ENCODE results near the gene CRIP3. TPM values are rescaled to one million over a fixed set of nuclear protein-coding genes. Genes with fewer than 3 reads are reported as not detected.
A peak's percentile ranks its signal among the peaks of the same experiment; 100 is the strongest.
"Not testable (repeated sequence)": the region's sequence is repeated elsewhere in the genome, so short reads cannot be mapped to it uniquely, and the experiment has no call there.

Gene CRIP3, protein sequence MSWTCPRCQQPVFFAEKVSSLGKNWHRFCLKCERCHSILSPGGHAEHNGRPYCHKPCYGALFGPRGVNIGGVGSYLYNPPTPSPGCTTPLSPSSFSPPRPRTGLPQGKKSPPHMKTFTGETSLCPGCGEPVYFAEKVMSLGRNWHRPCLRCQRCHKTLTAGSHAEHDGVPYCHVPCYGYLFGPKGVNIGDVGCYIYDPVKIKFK
- 0.84 TPM for total RNA-seq

DNA sequence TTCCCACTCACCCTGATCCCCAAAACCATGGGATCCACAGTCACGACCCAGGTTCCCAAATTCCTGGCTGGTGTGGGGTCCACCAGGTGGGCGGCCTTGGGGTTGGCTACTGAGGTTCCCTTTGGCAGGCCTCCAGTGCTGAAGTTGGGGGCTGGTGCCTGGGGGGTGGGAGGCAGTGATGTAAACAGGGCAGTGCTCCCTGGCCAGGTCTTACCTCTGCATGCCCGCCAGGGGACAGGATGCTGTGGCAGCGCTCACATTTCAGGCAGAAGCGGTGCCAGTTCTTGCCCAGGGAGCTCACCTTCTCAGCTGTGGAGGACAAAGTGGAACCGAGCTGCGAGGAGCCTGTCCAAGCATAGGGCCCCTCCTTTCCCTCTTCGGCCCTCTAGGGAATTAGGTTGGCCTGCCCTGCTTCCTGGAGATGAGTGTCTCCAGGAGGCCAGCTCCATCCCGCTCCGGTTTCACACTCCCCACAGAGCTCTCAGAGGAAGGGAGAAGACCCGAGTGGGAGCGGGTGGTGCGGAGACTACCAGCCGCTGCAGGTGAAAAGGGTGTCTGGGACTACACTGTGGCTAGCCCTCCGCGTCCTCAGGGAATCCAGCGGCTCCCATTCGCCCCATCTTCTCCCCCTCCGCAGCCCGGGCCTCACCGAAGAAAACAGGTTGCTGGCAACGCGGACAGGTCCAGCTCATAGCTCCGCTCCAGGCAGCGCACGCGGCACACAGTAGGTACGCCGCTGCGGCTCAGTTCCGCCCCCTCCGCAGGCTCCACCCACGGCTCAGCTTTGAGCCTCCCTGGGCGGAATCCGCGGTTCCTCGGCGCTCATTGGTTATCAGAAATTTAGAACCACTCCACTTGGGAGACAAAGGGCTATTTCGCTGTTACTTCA is at the start of gene CRIP3:
TSS of gene CRIP3 (minus strand) at position 726 of the 889 bp plus-strand sequence. CDS start at position 692, 34 bp downstream.
- peak within 1 kb of the TSS; percentile 14 for H3K4me3 ChIP-seq (ENCODE audit: low read length)

DNA sequence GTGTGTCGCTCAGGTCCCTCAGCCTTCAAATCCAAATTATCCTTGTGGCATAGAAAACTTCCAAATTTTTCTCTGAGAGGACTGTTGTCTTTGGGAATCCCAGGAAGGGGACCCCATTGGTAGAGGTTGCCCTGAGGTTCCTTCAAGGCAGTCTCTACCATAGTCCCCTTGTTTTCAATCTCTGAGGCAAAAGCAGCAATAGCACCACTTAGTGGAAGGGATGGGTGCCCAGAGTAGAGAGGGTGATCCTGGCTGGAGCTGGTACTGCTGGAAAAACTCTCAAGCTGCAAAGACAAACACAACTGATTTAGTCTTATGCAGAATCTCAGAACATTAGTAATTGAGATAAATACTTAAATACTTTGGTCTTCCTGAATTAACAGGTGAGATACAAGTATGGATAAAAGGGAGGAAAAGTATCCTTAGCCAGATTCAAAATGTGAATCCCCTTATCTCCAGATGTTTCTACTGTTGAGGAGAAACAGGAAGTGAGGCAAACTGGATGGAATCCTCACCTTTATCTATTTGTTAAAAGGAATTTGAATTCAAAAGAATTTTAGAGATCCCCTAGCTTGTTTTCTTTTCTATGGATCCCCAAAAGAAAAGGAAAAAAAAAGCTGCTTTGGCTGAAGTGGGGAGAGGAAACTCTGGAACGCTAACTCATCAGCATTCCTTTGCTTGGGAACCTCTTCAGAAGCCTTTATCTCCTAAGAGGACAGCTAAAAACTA is 47.4 kb upstream of the CRIP3 start:
- no peaks in the 10 kb centered on the region for H3K9me3 ChIP-seq (ENCODE audit: low read depth, low read length)
- no peak overlapping the region for H3K4me3 ChIP-seq (ENCODE audit: low read length)
- no peaks in the 10 kb centered on the region for H3K4me1 ChIP-seq (ENCODE audit: insufficient read depth, low read length)
- H3K27me3 ChIP-seq (ENCODE audit: insufficient read depth, low read length), result no peaks in the 10 kb centered on the region

More for the DNA sequence above, at the start of gene CRIP3:
- Histone ChIP-seq H3K4me1 (ENCODE audit: insufficient read depth, low read length) (peaks cover 52% of the 10 kb centered on the region), H3K27me3 (ENCODE audit: insufficient read depth, low read length) (no peaks in the 10 kb centered on the region), H3K9me3 (ENCODE audit: low read depth, low read length) (no peaks in the 10 kb centered on the region)

DNA sequence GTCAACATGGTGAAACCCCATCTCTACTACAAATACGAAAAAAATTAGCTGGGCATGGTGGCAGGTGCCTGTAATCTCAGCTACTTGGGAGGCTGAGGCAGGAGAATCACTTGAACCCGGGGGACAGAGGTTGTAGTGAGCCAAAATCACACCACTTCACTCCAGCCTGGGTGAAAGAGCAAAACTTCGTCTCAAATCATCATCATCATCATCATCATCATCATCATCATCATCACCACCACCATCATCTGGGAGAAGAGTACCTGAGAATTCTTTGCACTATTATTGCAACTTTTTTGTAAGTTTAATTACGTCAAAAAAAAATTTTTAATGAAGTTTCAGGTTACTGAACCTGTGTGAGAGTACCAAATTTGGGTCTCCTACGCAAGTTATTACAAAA is 43.3 kb upstream of the CRIP3 start:
- not testable (repeated sequence) for H3K4me3 ChIP-seq (ENCODE audit: low read length); H3K4me1 ChIP-seq (ENCODE audit: insufficient read depth, low read length); H3K9me3 ChIP-seq (ENCODE audit: low read depth, low read length); H3K27me3 ChIP-seq (ENCODE audit: insufficient read depth, low read length)

DNA sequence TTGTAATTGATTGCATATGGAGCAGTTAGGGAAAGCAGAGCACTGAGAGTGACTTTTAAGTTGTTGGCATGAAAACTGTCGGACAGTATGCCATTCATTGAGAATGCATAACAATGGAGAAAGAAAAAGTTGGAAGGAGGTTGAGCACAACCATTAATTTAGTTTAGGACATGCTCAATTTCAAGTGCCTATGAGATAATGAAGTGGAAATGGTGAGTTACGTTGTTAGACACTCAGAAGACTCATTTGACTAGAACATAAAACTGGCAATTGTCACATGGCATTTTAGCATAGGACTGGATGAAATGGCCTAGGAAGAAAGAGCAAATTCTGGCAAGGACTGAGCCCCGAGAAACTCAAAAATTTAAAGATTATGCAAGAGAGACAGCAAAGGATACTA is 38.8 kb upstream of the CRIP3 start:
- no peak overlapping the region for H3K4me3 ChIP-seq (ENCODE audit: low read length)
- H3K4me1 ChIP-seq (ENCODE audit: insufficient read depth, low read length), result no peaks in the 10 kb centered on the region
- H3K9me3 ChIP-seq (ENCODE audit: low read depth, low read length), result no peaks in the 10 kb centered on the region
- no peaks in the 10 kb centered on the region for H3K27me3 ChIP-seq (ENCODE audit: insufficient read depth, low read length)

DNA sequence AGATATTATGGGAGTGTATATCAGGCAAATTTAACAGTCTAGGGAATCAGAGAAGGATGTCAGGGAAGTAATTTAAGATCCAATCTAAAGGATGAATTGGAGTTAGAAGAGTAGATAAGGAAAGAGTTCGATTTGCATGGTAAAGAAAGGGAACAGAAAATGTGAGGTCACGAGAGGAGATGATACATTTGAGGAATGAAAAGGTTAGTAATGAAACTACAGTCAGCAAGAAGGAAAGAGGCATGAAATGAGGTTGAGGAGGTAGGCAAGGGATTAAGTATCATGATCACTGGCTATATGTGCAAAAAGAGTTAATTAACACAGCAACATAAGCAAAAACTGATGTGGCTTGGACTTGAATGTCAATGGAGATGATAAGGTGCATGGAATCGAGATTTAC is 38.4 kb upstream of the CRIP3 start:
- Histone ChIP-seq H3K4me1 (ENCODE audit: insufficient read depth, low read length) (no peaks in the 10 kb centered on the region), H3K4me3 (ENCODE audit: low read length) (no peak overlapping the region), H3K27me3 (ENCODE audit: insufficient read depth, low read length) (no peaks in the 10 kb centered on the region), H3K9me3 (ENCODE audit: low read depth, low read length) (no peaks in the 10 kb centered on the region)

DNA sequence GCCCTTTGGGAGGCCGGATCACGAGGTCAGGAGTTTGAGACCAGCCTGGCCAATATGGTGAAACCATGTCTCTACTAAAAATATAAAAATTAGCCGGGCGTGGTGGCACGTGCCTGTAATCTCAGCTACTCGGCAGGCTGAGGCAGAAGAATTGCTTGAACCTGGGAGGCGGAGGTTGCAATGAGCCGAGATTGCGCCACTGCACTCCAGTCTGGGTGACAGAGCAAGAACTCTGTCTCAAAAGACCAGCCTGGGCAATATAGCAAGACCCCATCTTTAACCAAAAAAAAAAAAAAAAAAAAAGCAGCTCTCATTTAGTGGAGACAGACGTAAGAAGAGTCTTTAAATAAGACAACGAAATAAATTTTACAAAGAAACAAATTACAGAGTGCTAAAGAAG is 37.6 kb upstream of the CRIP3 start:
- not testable (repeated sequence) for H3K27me3 ChIP-seq (ENCODE audit: insufficient read depth, low read length); H3K4me1 ChIP-seq (ENCODE audit: insufficient read depth, low read length); H3K4me3 ChIP-seq (ENCODE audit: low read length); H3K9me3 ChIP-seq (ENCODE audit: low read depth, low read length)

DNA sequence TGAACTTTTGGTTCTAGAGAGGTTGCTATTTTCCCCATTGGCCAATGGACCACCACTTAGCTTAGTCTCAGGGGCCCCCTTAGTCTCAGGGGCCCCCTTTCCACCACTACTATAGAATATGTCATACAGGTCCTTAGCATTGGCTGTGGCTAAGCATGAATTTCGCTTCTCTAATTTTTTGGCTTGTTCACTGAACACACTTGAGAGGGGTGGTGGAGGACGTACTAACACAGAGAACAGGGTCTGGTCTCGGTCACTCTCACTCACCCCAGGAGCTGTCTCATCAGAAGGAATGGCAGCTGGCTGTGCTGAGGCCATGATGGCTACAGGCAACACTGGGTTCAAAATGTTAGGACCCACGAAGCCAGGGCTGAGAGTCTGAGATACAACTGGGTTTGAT is 30.5 kb upstream of the CRIP3 start:
- Histone ChIP-seq H3K27me3 (ENCODE audit: insufficient read depth, low read length) (no peaks in the 10 kb centered on the region), H3K9me3 (ENCODE audit: low read depth, low read length) (no peaks in the 10 kb centered on the region), H3K4me3 (ENCODE audit: low read length) (no peak overlapping the region), H3K4me1 (ENCODE audit: insufficient read depth, low read length) (peaks cover 15% of the 10 kb centered on the region)

DNA sequence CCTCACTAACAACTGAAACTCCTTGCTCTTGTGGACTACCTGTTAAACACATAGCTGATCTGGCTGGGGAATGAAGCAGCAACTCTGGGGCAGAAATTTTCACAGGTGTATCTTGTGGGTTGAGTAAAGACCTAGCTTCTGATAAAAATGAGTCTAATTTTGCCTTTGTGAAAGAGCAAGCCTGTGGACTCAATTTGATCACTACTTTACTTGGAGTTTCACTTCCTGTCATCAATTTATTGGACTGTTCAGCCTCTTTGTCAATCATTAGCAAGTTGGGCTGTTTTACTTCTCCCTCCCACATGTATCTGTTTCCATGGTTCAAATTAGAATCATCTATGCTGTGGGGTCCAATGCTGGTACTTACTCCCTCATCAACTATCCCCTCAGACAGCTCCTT is 29.6 kb upstream of the CRIP3 start:
- Histone ChIP-seq H3K4me1 (ENCODE audit: insufficient read depth, low read length) (peaks cover 16% of the 10 kb centered on the region), H3K9me3 (ENCODE audit: low read depth, low read length) (no peaks in the 10 kb centered on the region), H3K4me3 (ENCODE audit: low read length) (no peak overlapping the region), H3K27me3 (ENCODE audit: insufficient read depth, low read length) (no peaks in the 10 kb centered on the region)

DNA sequence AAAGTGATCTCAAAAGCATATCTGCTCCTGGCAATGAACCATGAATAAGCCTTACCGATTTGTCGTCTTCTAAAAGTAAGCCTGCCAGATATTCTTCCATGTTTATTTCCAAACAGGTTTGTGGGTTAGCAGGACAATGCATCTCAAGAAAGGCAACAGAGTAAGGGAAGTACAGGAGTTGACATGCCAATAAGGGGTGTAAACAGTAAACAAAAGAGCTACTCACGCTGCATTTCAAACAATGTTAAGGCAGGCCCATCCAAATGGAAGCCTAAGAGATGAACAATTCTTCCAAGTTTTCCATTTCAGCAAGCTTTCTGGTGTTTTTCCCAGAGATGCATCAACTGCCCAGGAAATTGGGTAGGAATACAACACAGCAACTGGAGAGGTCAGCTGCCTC is 27.8 kb upstream of the CRIP3 start:
- no peaks in the 10 kb centered on the region for H3K9me3 ChIP-seq (ENCODE audit: low read depth, low read length)
- no peak overlapping the region for H3K4me3 ChIP-seq (ENCODE audit: low read length)
- H3K27me3 ChIP-seq (ENCODE audit: insufficient read depth, low read length), result no peaks in the 10 kb centered on the region
- peaks cover 31% of the 10 kb centered on the region for H3K4me1 ChIP-seq (ENCODE audit: insufficient read depth, low read length)

DNA sequence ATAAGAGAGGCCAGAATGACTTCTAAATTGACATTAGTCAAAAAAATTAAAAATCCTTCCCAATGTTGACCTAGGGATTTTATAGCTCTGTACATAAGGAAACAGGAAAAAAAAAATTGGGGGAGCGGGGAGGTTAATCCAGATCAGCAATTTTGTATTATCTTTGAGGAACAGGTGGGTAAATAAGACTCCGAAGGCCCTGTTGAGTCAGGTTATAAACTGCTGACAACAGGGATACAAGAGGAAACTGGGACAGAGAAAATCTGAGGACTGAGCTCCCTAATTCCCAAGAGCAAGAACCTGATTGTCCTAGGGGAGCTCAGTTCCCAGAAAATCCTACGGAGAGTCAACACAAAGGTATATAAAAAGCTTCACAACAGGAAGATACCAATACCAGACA is 26.8 kb upstream of the CRIP3 start:
- Histone ChIP-seq H3K9me3 (ENCODE audit: low read depth, low read length) (no peaks in the 10 kb centered on the region), H3K4me3 (ENCODE audit: low read length) (no peak overlapping the region), H3K27me3 (ENCODE audit: insufficient read depth, low read length) (no peaks in the 10 kb centered on the region), H3K4me1 (ENCODE audit: insufficient read depth, low read length) (peaks cover 38% of the 10 kb centered on the region)

DNA sequence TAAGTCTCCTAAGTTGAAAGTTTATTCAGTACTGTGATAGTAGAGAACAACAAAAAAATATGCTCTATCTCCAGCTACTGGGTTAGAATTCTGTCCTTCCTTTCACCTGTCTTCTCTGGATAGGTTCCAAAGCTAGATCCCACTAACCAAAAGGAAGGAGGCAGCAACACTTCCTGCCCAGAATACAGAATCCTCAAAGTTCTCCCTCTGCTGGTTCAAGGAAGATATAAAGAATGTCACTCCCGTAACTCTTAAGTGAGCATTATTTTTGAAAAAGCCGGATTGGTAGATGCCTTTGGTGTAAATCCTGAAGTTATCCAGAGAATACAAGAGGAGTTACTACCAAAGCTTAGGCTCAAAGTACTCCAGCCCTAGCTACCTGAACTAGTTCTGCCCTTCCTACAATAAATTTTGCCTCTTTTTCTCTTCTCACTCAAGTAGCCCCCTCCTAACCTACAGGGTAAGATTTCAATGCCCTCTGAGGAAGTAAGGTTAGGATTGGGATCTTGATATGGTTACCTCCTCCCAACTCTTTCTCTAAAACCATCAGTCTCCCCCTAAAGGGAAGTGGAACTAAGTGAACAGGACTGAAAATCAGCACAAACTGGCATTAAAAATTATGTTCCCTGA is 26.0 kb upstream of the CRIP3 start:
- peaks cover 38% of the 10 kb centered on the region for H3K4me1 ChIP-seq (ENCODE audit: insufficient read depth, low read length)
- no peaks in the 10 kb centered on the region for H3K27me3 ChIP-seq (ENCODE audit: insufficient read depth, low read length)
- no peak overlapping the region for H3K4me3 ChIP-seq (ENCODE audit: low read length)
- no peaks in the 10 kb centered on the region for H3K9me3 ChIP-seq (ENCODE audit: low read depth, low read length)

DNA sequence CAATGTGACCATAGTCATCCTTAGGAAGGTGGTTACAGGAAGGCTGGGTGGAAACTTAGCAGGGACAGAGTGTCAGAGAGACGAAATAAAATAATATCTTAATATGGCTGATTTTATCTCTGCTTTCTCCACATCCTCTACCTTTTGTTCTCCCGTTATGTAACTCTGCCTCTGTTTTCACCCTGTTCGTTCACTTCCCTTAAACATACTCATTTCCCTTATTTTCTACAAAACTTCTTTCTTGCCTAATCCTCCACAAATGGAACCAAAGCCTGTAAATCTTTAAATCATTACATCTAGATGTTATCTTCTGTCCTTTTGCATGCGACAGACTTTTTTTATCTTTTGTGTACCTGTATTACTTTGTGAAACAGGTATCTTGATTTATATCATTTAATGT is 23.3 kb upstream of the CRIP3 start:
- no peaks in the 10 kb centered on the region for H3K9me3 ChIP-seq (ENCODE audit: low read depth, low read length)
- peaks cover 33% of the 10 kb centered on the region for H3K4me1 ChIP-seq (ENCODE audit: insufficient read depth, low read length)
- H3K27me3 ChIP-seq (ENCODE audit: insufficient read depth, low read length), result no peaks in the 10 kb centered on the region
- no peak overlapping the region for H3K4me3 ChIP-seq (ENCODE audit: low read length)

DNA sequence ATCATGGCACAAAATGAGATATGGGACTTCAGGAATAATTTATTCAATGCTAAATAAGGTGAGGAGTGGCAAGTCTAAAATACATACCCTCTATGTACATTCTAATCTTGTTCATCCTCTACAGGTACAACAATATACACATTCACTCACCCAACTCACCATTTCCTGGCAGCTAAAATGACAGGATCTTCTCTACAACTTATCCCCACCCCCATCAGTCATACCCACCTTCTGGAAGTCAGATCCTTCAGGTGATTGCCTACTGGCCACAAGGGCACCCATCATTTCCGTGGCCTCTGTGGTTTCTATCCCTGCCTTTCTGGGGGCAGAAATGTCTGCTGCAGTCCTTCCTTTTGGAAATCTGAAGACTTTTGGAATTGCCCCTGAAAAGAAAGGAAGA is 22.8 kb upstream of the CRIP3 start:
- Histone ChIP-seq H3K4me3 (ENCODE audit: low read length) (no peak overlapping the region), H3K4me1 (ENCODE audit: insufficient read depth, low read length) (peaks cover 33% of the 10 kb centered on the region), H3K9me3 (ENCODE audit: low read depth, low read length) (no peaks in the 10 kb centered on the region)

DNA sequence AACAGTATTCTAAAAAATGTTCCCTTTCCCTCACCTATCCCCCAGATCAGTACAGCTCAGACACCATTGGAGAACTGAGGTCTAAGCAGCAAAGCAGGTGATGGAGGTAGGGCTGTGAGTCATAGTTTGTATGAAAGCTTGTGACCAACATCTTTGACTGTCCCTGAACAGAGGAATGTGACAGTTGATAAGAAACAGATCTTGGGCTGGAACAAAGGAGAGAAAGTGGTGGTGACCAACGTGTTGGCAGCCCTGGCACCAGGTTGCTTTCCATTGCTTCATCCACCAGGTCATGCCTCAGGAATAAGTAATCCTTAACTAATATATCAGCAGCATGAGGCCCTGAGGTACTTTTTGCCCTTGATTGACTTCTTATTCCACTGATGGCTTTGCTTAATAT is 19.9 kb upstream of the CRIP3 start:
- Histone ChIP-seq H3K27me3 (ENCODE audit: insufficient read depth, low read length) (no peaks in the 10 kb centered on the region), H3K4me1 (ENCODE audit: insufficient read depth, low read length) (peaks cover 36% of the 10 kb centered on the region), H3K9me3 (ENCODE audit: low read depth, low read length) (no peaks in the 10 kb centered on the region), H3K4me3 (ENCODE audit: low read length) (no peak overlapping the region)

More for the DNA sequence above, 22.8 kb upstream of the CRIP3 start:
- H3K27me3 ChIP-seq (ENCODE audit: insufficient read depth, low read length), result no peaks in the 10 kb centered on the region

DNA sequence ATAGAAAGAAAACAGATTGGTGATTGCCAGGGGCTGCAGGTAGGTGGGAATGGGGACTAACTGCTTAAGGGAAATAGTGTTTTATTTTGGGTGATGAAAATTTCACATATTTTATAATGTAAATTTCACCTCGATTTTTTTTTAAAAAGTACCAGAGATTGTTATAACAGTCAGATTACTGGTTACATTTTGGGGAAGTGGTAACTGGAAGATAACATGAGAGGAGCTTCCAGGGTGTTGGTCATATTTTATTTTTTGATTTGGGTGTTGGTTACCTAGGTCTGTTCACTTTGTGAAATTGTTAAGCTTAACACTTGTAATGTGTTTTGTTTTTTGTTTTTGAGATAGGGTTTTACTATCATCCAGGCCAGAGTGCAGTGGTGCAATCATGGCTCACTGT is 17.2 kb upstream of the CRIP3 start:
- no peaks in the 10 kb centered on the region for H3K9me3 ChIP-seq (ENCODE audit: low read depth, low read length)
- no peak overlapping the region for H3K4me3 ChIP-seq (ENCODE audit: low read length)
- H3K27me3 ChIP-seq (ENCODE audit: insufficient read depth, low read length), result no peaks in the 10 kb centered on the region
- peaks cover 18% of the 10 kb centered on the region for H3K4me1 ChIP-seq (ENCODE audit: insufficient read depth, low read length)

Measured in mononuclear cell (primary cell).